ENCODE measurements around the gene TEKT4.
"Not testable (repeated sequence)": the region's sequence is repeated elsewhere in the genome, so short reads cannot be mapped to it uniquely, and the experiment has no call there.

The TEKT4 gene

GRCh38 chr2:94876523-94876863 lies 5.3 kb downstream of the TEKT4 start:
- no peak for DNase-seq

DNA sequence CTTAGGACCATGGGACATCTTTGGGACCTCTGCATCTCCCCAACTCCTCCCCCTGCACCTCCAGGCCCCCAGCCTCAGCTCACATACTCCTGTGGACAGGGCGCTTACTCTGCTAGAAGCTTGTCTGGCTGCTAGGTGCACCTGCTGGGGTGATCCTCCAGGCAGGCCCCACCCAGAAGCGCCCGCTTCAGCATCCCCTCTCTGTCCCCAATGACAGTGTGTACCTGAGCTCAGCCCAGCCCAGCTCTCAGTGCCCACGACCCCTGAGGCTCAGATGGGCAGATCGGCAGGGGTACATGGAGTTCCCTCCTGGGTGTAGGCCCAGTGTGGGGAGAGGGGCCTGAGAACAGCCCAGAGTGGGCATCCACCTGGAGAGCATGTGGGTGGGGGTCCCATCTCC lies 5.9 kb downstream of the TEKT4 start:
- no peak for DNase-seq

DNA sequence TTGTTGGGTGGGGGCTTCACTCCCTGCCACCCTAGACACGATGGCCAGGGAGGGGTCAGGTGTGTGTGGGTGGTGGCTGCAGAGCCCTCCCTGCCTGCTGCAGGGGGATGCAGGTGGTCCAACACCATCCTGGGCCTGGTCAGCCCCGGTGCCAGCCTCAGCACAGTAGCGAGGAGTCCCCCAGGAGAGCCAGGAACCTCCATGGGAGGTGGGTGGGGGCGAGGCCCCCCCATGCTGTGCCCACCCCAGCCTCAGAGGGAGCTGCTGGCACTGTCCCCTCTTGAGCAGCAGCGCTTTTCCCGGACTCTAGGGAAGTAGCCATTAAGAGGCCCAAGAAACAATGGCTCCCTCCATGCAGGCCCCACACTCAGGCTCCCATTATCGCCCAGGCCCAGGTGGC lies 7.3 kb downstream of the TEKT4 start:
- DNase-seq, result not testable (repeated sequence)

DNA sequence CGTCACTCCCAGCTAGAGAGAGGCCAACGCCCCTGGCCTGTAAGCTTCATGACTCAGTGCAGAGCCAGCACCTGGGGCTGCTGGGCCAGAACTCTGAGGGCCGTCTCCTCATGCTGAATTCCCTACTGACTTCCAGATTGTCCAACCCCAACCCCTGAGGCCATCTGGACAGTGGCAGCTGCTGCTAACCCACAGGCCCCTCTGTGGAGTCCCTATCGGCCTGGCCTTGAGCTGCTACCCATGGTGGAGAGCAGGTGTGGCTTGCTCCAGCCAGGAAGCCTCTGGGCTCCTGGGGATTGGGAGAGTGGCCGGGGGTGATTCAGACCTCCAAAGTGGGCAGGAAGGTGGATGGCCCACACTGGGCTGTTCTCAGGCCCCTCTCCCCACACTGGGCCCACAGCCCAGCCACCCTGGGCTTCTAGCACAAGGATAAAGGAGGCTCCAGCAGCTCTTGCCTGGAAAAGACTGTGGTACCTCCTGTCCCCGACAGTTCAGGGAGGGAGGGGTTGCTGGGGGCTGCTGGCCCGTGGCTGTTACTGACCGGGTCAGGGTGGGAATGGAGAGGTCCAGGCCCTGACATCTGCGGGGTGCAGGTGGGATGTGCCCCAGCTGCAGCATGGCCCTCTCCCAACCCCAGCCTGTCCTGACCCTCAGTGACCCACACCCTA lies 8.2 kb downstream of the TEKT4 start:
- no peak for DNase-seq

- no peak for DNase-seq
These were observed 8.8 kb downstream of the TEKT4 start for GRCh38 chr2:94879982-94880377.

DNA sequence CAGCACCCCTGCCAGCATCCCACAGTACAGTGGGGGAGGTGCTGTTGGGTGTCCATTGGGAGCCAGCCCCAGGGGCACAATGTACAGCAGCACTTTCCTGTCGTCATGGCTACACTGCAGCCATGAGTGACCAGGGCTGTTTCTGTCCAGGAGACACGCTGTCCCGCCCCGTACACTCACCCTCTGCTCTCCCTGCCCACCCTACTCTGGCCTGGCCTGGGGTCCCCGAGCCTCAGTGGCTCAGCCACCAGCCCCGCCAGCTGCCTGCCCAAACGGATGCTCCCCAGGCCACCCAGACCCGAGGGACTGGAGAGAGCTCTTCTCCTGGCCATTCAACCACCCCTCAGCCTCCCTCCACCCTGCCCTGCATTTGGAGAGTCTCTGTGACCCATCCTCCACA lies 9.3 kb downstream of the TEKT4 start:
- no peak for DNase-seq

- no peak for DNase-seq
These were observed 9.8 kb downstream of the TEKT4 start for GRCh38 chr2:94881070-94881469.

DNA sequence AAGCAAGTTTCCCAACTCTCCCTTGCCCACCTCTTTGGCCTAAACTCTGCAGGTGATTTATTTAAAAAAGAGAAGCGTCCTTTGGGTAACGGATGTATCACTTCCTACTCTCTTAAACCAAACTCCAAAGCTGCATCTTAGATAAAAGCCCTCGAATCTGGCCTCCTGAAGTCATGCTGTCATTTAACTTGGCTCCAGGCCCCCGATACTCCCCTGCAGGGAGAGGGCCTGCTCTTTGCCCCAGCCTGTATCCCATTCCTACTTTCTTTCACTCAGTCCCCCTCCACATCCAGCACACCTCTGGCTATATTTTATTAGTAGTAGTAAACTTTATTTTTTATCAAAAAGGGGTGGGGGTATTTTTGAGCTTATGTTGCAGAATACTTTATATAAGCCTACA lies 19.0 kb downstream of the TEKT4 start:
- DNase-seq, result no peak

GRCh38 chr2:94895273-94895672 lies 24.0 kb downstream of the TEKT4 start:
- not testable (repeated sequence) for DNase-seq

DNA sequence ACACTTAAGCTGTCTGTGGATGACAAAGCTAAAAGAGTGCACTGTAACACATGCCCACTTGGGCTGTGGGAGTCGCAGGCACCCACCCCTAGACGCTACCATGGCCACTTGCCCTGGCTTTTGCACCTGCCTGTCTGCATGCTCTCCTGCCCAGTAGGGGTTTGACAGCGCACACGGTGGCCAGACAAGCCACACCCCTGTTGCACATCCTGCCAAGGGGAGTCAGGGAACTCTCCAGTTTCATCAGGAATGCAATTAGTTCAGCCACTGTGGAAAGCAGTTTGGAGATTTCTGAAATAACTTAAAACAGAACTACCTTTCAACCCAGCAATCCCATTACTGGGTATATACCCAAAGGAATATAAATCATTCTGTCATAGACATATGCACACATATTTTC lies 35.7 kb downstream of the TEKT4 start:
- DNase-seq, result not testable (repeated sequence)

- DNase-seq, result no peak
These were observed 52.0 kb downstream of the TEKT4 start for GRCh38 chr2:94923196-94923595.

- not testable (repeated sequence) for DNase-seq
These were observed 53.8 kb downstream of the TEKT4 start for GRCh38 chr2:94924999-94925398.

Measured in activated CD4-positive, alpha-beta T cell treated with anti-CD3 and anti-CD28 coated beads, Interleukin-2, amount 50 U/mL, for 16 hours (primary cell).